NCI-H2171 (cell line): Measurements from ENCODE around the gene GRIN2A.

Source experiments
- DNase-seq: peaks from one replicate; lab custom pipeline; 2025; lab: John Stamatoyannopoulos, UW

GRIN2A gene

DNA sequence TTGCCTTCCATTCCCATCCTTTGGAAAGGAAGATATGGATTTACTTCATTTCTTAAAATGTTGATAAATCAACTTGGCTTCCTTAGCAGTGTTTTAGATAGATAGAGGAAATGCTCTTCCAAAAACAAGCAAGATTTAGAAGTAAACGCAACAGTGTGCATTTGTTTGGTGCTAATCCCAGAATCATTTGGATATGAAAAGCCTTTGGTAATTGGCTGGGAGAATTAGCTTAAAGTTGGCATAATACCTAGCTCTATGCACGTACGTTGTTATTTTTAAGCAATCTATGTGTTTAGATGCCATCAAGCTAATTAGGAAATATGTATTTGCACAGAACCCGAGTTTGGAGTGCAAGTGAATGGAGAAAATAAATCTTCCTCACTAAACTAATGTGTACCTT is 415.3 kb downstream of the GRIN2A start:
- no peak for DNase-seq

GRCh38 chr16:9763505-9763904 is 418.7 kb downstream of the GRIN2A start:
- no peak for DNase-seq

- no peak for DNase-seq
These were observed 420.4 kb downstream of the GRIN2A start for GRCh38 chr16:9761870-9762269.

DNA sequence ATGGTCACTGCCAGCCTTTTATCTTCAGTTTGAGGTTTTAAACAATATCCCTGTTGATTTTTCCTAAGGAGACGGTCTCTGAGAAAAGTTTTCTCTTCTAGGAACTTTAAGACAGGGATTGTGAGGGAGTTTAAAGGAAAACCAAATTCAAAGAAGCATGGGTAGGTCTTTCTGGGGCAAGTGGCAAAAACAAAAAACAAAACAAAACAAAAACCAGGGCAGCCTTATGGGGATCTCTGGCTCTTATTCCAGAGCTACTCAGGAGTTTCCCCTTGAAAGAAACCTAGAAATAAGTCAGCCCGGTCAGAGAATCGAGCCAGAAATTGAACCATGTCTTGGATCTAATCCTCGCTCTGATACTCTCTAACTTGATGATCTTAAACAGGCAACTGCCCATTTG is 424.5 kb downstream of the GRIN2A start:
- DNase-seq = no peak

DNA sequence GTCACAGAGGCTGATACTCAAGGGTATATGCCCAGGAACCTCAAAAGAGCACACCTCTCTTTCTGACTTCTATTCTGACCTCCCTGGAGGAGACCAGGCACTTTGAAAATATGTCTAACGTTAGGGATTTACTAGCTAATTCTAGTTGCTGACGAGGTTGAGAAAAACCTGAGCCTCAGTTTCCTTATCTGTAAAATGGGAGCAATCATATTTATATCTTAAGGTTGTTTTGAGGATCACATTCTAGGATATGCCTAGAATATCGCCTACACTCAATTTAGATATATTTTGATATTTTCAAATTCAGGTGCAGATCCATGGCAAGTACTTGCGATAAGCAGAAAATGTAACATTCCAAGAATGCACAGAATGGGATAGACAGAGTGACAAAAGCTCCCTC is 425.8 kb downstream of the GRIN2A start:
- DNase-seq = no peak

GRCh38 chr16:9755081-9755480 is 427.1 kb downstream of the GRIN2A start:
- no peak for DNase-seq

DNA sequence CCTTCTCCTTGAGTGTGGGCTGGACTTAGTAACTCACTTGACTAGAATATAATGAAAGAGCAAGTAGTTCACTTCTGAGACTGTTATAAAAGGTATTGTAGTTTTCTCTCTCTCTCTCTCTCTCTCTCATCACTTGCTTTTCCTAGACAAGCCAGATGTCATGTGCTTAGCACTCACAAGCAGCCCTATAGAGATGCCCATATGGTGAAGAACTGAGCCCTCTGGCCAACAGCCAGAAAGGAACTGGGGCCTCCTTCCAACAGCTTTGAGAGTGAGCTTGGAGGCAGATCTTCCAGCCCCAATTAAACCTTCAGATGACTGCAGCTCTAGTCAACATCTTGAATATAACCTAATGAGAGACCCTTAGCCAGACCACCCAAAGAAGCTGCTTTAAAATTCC is 440.5 kb downstream of the GRIN2A start:
- no peak for DNase-seq

DNA sequence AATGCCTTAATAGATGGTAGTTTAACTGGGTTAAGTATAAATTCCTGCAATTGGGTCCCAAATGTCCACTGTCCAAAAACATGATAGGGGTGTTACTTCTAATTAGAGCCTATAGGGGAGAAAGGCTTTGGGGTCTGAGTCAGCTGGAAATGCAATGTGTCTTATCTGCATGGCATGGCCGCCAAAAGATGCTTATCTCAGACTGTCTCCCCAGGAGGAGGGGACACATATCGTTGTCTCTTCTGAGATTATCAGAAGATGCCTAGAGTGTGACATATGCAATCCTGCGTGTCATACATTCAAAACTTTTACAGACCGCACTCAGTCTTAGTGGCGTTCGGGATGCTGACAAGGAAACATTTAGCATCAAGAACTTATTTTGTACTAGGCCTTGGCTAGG is 442.9 kb downstream of the GRIN2A start:
- DNase-seq = no peak

DNA sequence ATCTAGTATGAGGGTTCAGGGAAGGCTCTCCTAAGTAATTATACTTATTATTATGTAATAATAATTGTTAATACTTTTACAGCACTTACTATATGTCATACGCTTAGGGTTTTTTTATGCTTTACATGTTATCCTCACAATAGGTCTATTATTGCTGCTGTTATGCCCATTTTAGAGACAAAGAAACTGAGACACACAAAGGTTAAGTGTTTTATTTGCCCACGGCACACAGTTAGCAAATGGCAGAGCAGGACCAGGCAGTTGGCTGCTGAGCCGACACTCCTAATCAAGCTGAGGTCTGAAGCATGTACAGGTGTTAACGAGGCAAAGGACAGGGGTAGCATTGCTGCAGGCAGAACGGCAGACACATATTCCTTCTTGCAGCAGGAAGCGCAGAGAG is 443.5 kb downstream of the GRIN2A start:
- no peak for DNase-seq

GRCh38 chr16:9736547-9736946 is 445.7 kb downstream of the GRIN2A start:
- DNase-seq = no peak

DNA sequence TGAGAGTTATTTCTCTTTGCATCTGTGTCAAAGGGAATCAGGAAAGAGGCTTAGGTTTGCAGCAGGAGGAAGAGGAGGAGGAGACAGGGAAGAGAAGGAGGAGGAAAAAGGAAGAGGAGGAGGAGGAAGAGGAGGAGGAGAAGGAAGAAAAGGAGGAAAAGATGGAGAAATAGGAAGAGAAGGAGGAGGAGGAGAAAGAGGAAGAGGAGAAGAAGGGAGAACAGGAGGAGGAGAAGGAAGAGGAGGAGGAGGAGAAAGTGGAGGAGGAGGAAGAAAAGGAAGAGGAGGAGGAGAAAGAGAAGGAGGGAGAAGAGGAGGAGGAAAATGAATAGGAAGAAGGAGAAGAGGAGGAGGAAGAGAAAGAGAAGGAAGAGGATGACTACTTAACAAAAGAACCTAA is 459.1 kb downstream of the GRIN2A start:
- DNase-seq = no peak

DNA sequence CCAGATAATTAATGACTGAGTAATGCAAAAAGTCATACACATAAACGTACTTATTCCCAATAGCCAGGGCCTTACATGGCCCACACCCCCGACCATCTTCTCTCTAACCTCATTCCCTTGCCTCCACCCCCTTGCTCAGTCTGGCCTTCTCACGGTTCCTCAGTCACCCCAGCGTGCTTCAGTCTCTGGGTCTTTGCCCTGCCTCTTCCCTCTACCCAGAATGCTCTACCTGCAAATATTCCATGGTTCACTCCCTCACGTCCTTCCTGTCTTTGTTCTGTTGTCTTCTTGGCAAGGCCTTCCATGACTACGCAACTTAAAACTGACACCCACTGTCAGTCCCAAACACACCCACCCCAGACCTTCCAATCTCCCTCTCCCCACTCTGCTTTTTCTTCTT is 468.3 kb downstream of the GRIN2A start:
- no peak for DNase-seq

GRCh38 chr16:9713156-9713555 is 469.1 kb downstream of the GRIN2A start:
- no peak for DNase-seq

DNA sequence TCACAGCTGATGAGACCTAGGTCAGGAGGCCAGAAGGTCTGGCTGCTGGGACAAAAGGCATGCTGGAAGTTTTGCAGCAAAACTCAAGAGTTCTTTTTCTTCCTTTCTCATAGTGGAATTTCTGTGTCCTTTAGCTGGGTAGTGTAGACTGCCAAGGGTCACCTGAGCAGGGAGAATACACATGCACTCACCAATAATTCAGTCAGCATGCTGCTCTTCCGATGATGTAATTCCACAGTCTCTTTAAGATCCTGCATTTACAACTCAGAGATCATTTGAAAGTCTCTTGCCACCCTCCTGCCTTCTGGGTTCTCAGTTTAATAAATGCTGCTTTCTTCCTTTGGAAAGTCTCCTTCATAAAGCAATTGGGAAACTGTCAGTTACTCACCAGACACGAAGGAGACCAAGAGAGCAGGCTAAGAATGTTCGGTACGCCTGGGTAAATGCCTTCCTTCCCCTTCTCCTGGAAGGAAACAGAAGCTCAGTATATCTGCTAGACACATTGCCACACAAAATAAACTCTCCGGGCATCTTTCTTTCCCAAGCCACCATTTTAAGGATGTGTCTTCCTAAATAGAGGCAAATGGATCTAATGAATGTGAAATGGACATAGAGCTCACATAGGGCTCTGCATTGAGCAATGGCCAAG is 473.1 kb downstream of the GRIN2A start:
- DNase-seq = no peak

DNA sequence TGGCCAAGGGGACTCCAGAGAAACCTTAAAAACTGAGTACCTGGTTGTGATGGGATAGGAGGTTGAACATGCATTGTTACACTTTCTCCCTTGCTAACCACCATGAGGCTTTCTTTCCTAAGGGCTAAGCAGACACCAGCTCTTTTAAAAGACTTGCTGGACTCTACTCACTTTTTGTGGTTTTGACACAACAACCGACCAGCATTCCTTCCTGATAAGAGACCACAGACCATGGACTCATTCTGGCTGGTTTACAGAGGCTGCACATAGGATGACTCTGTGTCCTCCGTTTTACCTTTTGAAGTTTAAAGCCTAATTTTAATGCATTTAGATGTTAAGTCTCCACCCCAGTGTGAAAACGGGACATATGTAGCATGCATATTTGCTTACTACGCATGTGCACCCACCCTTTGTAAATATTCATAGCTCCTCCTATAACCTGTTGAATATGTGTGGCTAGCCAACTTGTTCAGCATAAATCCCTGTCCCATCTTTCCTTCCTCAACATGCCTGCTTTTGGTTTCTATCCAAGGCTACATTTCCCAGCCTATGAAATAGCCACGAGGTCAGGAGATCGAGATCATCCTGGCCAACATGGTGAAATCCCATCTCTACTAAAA is 475.9 kb downstream of the GRIN2A start:
- DNase-seq = no peak

DNA sequence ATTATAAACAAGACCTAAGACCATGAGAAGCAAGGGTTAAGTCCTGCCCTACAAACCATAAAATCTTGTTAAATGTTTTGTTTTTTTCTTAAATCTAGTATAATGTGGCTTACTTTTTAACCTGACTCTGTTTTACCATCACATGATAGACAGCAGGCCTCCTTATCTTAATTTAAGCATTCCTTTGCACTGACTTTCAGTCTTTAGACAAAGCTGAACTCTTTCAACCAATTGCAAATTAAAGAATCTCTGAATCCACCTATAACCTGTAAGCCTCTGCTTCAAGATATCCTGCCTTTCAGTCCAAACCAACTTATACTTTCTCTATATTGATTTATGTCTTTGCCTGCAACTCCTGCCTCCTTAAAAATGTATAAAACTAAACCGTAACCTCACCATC is 478.5 kb downstream of the GRIN2A start:
- DNase-seq = no peak
